HepG2 (cell line): ENCODE data around the gene SKI. TPM values are rescaled to one million over a fixed set of nuclear protein-coding genes. Genes with fewer than 3 reads are reported as not detected.

ENCODE experiments used
- DNMT3B ChIP-seq: conservative IDR thresholded peaks from 2 replicates; pipeline ENCODE4 v1.6.1; 2016; ENCODE audit warnings: missing biosample characterization, control low read depth
- GLI4 ChIP-seq: sonication (generic); formaldehyde crosslinking; IDR thresholded peaks from 2 replicates; pipeline ENCODE4 v1.5.1; 2020; ENCODE audit warnings: missing genetic modification reagents, mild to moderate bottlenecking, moderate library complexity, borderline replicate concordance
- HNF4A ChIP-seq: sonication (generic); formaldehyde crosslinking; IDR thresholded peaks from 2 replicates; pipeline ENCODE4 v1.4.0; 2020; ENCODE audit warnings: missing genetic modification reagents
- KLF12 ChIP-seq: sonication (generic); formaldehyde crosslinking; IDR thresholded peaks from 2 replicates; pipeline ENCODE4 v1.4.0; 2020; ENCODE audit warnings: missing genetic modification reagents, borderline replicate concordance
- KMT2A ChIP-seq: sonication (generic); formaldehyde crosslinking; IDR thresholded peaks from 2 replicates; pipeline ENCODE4 v1.4.0; 2020; ENCODE audit warnings: missing genetic modification reagents
- MIER3 ChIP-seq: IDR thresholded peaks from 2 replicates; pipeline ENCODE4 v1.6.1; 2016; ENCODE audit warnings: missing compliant biosample characterization, borderline replicate concordance
- NR2C2 ChIP-seq: sonication (generic); formaldehyde crosslinking; IDR thresholded peaks from 2 replicates; pipeline ENCODE4 v1.4.0; 2020; ENCODE audit warnings: missing genetic modification reagents, mild to moderate bottlenecking, moderate library complexity, borderline replicate concordance
- POLR2AphosphoS2 ChIP-seq: IDR thresholded peaks from 2 replicates; pipeline ENCODE4 v1.6.1; 2011; ENCODE audit warnings: low read depth, low read length, improper control_type of control experiment
- SMAD9 ChIP-seq: sonication (generic); formaldehyde crosslinking; IDR thresholded peaks from 2 replicates; pipeline ENCODE4 v1.5.1; 2020; ENCODE audit warnings: mild to moderate bottlenecking, missing genetic modification reagents
- THAP11 ChIP-seq: IDR thresholded peaks from 2 replicates; pipeline ENCODE4 v1.6.1; 2016; ENCODE audit warnings: missing biosample characterization, missing genetic modification reagents
- ZBTB21 ChIP-seq: sonication (generic); formaldehyde crosslinking; IDR thresholded peaks from 2 replicates; pipeline ENCODE4 v1.4.0; 2020; ENCODE audit warnings: missing genetic modification reagents
- ZBTB7A ChIP-seq: sonication (generic); formaldehyde crosslinking; IDR thresholded peaks from 2 replicates; pipeline ENCODE4 v1.8.0; 2022; ENCODE audit warnings: mild to moderate bottlenecking, missing genetic modification reagents
- ZNF263 ChIP-seq: sonication (generic); formaldehyde crosslinking; IDR thresholded peaks from 2 replicates; pipeline ENCODE4 v1.4.0; 2020; ENCODE audit warnings: missing genetic modification reagents
- ZNF556 ChIP-seq: sonication (generic); formaldehyde crosslinking; IDR thresholded peaks from 2 replicates; pipeline ENCODE4 v1.4.0; 2020; ENCODE audit warnings: mild to moderate bottlenecking, missing genetic modification reagents, borderline replicate concordance
- ZNF562 ChIP-seq: sonication (generic); formaldehyde crosslinking; IDR thresholded peaks from 2 replicates; pipeline ENCODE4 v1.8.0; 2022; ENCODE audit warnings: missing genetic modification reagents, borderline replicate concordance
- ZSCAN20 ChIP-seq: sonication (generic); formaldehyde crosslinking; IDR thresholded peaks from 2 replicates; pipeline ENCODE4 v1.4.0; 2020; ENCODE audit warnings: missing genetic modification reagents, mild to moderate bottlenecking, borderline replicate concordance
- polyA plus RNA-seq, 8 experiments: library from polyadenylated mRNA; depleted of rRNA in 3 of 8; stranded (reverse) in 7 of 8; unstranded in 1 of 8; fragments of >200 nt; fragmentation: Illumina TruSeq in 4 of 8; extraction: Trizol in 4 of 8; gene quantifications; 2 replicates each; pipeline versions ENCODE4 v1.2.1 to v1.2.3, GENCODE V29; 2011 to 2016; ENCODE audit warnings: low read depth in 4 of 8, missing spikeins in 1 of 8, mixed read lengths in 1 of 8; ENCODE audit not compliant: insufficient read depth in 1 of 8
- total RNA-seq, 5 experiments: library from RNA; depleted of rRNA; stranded (reverse); fragments of >200 nt; fragmentation: Illumina TruSeq; extraction: Trizol; gene quantifications; 2 replicates each; pipeline ENCODE4 v1.2.3, GENCODE V29; 2016; ENCODE audit warnings: low read depth in 1 of 5
- TF ChIP-seq, protein P1 (sequence below): sonication (generic); formaldehyde crosslinking; IDR thresholded peaks from 2 replicates; pipeline ENCODE4 v1.5.0; 2020; ENCODE audit warnings: missing genetic modification reagents
- TF ChIP-seq, protein P2 (sequence below): IDR thresholded peaks from 2 replicates; pipeline ENCODE4 v1.6.1; 2016; ENCODE audit warnings: low read depth, control low read depth
- TF ChIP-seq, protein P3 (sequence below): sonication (generic); formaldehyde crosslinking; IDR thresholded peaks from 2 replicates; pipeline ENCODE4 v1.5.1; 2020; ENCODE audit warnings: missing genetic modification reagents, mild to moderate bottlenecking, borderline replicate concordance
- TF ChIP-seq, protein P4 (sequence below): IDR thresholded peaks from 2 replicates; pipeline ENCODE4 v1.6.1; 2012; ENCODE audit warnings: low read length, improper control_type of control experiment
- TF ChIP-seq, protein P5 (sequence below): sonication (generic); formaldehyde crosslinking; IDR thresholded peaks from 2 replicates; pipeline ENCODE4 v1.4.0; 2020; ENCODE audit warnings: missing genetic modification reagents, borderline replicate concordance

Gene SKI
- total and polyA plus RNA-seq, 2 of the 13 experiments (the other 11 are each of a cell fraction or from before 2014, with no cell fraction given) = 4.7 to 6.9 TPM

DNA sequence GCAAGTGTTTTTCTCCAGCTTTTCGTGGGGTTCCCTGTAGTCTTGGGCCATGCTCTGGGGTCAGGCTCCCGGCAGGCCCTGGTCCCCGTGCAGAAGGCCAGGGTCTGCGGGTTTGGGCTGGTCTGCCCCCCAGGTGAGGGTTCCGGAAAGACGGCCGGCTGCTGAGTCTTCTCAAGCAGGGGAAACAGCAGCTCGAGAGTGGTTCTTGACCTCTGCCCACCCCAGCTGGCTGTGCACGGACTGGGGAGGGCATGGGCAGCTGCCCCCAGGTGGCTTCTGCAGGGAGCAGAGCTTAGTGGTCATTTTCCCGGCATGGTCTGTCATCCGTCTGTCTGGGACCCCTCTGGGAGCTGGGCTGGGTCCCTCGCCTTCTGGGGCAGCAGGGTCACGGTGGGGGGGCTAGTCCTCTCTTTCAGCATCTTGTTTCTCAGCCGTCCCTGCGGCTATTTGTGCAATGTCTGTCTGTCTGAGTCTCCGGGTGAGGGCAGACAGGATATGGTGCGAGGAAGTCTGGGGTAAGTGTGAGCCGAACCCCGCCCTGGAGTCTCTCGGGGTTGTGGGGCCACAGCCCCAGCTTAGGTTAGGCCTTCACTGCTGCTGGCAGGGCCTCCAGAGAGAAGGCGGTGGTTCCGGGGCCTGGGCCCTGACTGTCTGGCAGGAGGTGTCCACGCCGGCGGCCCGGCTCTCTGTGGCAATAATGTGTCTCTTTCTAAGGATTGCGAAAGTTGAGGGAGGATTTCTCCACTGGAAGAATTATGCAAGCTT, 6.1 kb downstream of the SKI start (continued):
- TF ChIP-seq POLR2AphosphoS2 (no peak), ZBTB21 (CRISPR knock-in tag) (no peak), HNF4A (CRISPR knock-in tag) (peak; percentile 70), ZBTB7A (CRISPR knock-in tag) (0 out of 2 replicates have a peak, but pooled peaks have one; percentile 50), KLF12 (CRISPR knock-in tag) (no peak), THAP11 (peak; percentile 74), DNMT3B (peak; percentile 76; the same call in 1 of the 2 replicates), ZNF263 (peak; percentile 43), NR2C2 (CRISPR knock-in tag) (peak; percentile 77), MIER3 (CRISPR knock-in tag) (peak; percentile 52; the same call in 1 of the 2 replicates), ZSCAN20 (CRISPR knock-in tag) (no peak), SMAD9 (CRISPR knock-in tag) (no peak), GLI4 (CRISPR knock-in tag) (no peak), KMT2A (CRISPR knock-in tag) (peak; percentile 62), ZNF556 (CRISPR knock-in tag) (no peak), ZNF562 (CRISPR knock-in tag) (no peak)
- TF ChIP-seq, protein P1, sequence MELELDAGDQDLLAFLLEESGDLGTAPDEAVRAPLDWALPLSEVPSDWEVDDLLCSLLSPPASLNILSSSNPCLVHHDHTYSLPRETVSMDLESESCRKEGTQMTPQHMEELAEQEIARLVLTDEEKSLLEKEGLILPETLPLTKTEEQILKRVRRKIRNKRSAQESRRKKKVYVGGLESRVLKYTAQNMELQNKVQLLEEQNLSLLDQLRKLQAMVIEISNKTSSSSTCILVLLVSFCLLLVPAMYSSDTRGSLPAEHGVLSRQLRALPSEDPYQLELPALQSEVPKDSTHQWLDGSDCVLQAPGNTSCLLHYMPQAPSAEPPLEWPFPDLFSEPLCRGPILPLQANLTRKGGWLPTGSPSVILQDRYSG = no peak
- TF ChIP-seq, protein P2, sequence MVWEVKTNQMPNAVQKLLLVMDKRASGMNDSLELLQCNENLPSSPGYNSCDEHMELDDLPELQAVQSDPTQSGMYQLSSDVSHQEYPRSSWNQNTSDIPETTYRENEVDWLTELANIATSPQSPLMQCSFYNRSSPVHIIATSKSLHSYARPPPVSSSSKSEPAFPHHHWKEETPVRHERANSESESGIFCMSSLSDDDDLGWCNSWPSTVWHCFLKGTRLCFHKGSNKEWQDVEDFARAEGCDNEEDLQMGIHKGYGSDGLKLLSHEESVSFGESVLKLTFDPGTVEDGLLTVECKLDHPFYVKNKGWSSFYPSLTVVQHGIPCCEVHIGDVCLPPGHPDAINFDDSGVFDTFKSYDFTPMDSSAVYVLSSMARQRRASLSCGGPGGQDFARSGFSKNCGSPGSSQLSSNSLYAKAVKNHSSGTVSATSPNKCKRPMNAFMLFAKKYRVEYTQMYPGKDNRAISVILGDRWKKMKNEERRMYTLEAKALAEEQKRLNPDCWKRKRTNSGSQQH (CRISPR knock-in tag) = 0 out of 2 replicates have a peak, but pooled peaks have one; percentile 40
- TF ChIP-seq, protein P3, sequence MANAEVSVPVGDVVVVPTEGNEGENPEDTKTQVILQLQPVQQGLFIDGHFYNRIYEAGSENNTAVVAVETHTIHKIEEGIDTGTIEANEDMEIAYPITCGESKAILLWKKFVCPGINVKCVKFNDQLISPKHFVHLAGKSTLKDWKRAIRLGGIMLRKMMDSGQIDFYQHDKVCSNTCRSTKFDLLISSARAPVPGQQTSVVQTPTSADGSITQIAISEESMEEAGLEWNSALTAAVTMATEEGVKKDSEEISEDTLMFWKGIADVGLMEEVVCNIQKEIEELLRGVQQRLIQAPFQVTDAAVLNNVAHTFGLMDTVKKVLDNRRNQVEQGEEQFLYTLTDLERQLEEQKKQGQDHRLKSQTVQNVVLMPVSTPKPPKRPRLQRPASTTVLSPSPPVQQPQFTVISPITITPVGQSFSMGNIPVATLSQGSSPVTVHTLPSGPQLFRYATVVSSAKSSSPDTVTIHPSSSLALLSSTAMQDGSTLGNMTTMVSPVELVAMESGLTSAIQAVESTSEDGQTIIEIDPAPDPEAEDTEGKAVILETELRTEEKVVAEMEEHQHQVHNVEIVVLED (CRISPR knock-in tag) = peak; percentile 40; the same call in 1 of the 2 replicates
- TF ChIP-seq, protein P4, sequence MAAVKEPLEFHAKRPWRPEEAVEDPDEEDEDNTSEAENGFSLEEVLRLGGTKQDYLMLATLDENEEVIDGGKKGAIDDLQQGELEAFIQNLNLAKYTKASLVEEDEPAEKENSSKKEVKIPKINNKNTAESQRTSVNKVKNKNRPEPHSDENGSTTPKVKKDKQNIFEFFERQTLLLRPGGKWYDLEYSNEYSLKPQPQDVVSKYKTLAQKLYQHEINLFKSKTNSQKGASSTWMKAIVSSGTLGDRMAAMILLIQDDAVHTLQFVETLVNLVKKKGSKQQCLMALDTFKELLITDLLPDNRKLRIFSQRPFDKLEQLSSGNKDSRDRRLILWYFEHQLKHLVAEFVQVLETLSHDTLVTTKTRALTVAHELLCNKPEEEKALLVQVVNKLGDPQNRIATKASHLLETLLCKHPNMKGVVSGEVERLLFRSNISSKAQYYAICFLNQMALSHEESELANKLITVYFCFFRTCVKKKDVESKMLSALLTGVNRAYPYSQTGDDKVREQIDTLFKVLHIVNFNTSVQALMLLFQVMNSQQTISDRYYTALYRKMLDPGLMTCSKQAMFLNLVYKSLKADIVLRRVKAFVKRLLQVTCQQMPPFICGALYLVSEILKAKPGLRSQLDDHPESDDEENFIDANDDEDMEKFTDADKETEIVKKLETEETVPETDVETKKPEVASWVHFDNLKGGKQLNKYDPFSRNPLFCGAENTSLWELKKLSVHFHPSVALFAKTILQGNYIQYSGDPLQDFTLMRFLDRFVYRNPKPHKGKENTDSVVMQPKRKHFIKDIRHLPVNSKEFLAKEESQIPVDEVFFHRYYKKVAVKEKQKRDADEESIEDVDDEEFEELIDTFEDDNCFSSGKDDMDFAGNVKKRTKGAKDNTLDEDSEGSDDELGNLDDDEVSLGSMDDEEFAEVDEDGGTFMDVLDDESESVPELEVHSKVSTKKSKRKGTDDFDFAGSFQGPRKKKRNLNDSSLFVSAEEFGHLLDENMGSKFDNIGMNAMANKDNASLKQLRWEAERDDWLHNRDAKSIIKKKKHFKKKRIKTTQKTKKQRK = no peak
- TF ChIP-seq, protein P5, sequence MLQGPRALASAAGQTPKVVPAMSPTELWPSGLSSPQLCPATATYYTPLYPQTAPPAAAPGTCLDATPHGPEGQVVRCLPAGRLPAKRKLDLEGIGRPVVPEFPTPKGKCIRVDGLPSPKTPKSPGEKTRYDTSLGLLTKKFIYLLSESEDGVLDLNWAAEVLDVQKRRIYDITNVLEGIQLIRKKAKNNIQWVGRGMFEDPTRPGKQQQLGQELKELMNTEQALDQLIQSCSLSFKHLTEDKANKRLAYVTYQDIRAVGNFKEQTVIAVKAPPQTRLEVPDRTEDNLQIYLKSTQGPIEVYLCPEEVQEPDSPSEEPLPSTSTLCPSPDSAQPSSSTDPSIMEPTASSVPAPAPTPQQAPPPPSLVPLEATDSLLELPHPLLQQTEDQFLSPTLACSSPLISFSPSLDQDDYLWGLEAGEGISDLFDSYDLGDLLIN (CRISPR knock-in tag) = no peak
